Adipose tissue (tissue), 3 donors: Measurements from ENCODE around the gene RIC8A. TPM values are rescaled to one million over a fixed set of nuclear protein-coding genes. Genes with fewer than 3 reads are reported as not detected.

Experiments
- H3K27ac ChIP-seq: one replicate; pipeline ENCODE4 v1.5.1; 2013; ENCODE audit warnings: low read depth, low read length
- WGBS, 3 donors: extraction: QIAGEN DNeasy Blood & Tissue Kit; methylation state at CpG; one replicate each; pipeline ENCODE4 v1.1.7; 2013; 5-methylcytosine and 5-hydroxymethylcytosine counted together
- polyA plus RNA-seq, 3 donors: library from polyadenylated mRNA; stranded (reverse); fragments of 200-250 nt; gene quantifications; one replicate each; pipeline ENCODE4 v1.2.3, GENCODE V29; 2013
- donor health status: healthy with polysubstance abuse.
- donor health status: Bipolar disorder and iron deficiency.
- donor health status: healthy.

RIC8A gene
- polyA plus RNA-seq, 3 donors, result 37.9 to 55.3 (median 48.1) TPM

GRCh38 chr11:257766-258493 lies 50.4 kb downstream of the RIC8A start:
- H3K27ac ChIP-seq, result no peak overlapping the region
- WGBS, 3 donors, result 59 to 80% (median 79%) methylated on average over 15 of the region's 15 CpGs

GRCh38 chr11:259413-259812 lies 51.9 kb downstream of the RIC8A start:
- WGBS, 3 donors, result 66 to 70% (median 70%) methylated on average over 10 of the region's 10 CpGs
- no peak overlapping the region for H3K27ac ChIP-seq

- H3K27ac ChIP-seq, result no peak overlapping the region
- WGBS, 3 donors, result 90 to 91% (median 91%) methylated on average over 4 of the region's 4 CpGs
Measured at GRCh38 chr11:261624-262023, 54.1 kb downstream of the RIC8A start.

Other genes starting within 250 kb of the RIC8A start
- gene SCGB1C1, start 14.6 kb upstream of the RIC8A start, polyA plus RNA-seq, result under 1 TPM in 1 of 3 donors, not detected in 2; 0.40 TPM
- 10 to 100 TPM; 28.1 to 49.1 (median 29.9) TPM for gene BET1L, start 309 bp upstream of the RIC8A start, polyA plus RNA-seq
- 10 to 100 TPM; 15.8 to 18.8 (median 17.7) TPM for gene SIRT3, start 28.6 kb downstream of the RIC8A start, polyA plus RNA-seq
- gene PSMD13, start 29.3 kb downstream of the RIC8A start, polyA plus RNA-seq, result 100 to 1,000 TPM in 1 of 3 donors, 10 to 100 TPM in 2; 65.7 to 121 (median 98.5) TPM
- gene NLRP6, start 70.7 kb downstream of the RIC8A start, polyA plus RNA-seq, result under 1 TPM; 0.22 to 0.54 (median 0.43) TPM
- 100 to 1,000 TPM in 1 of 3 donors, 10 to 100 TPM in 2; 28.8 to 335 (median 51.2) TPM for gene PGGHG, start 81.4 kb downstream of the RIC8A start, polyA plus RNA-seq
- gene IFITM5, start 91.8 kb downstream of the RIC8A start, polyA plus RNA-seq, result under 1 TPM in 1 of 3 donors, not detected in 2; 0.35 TPM
- 1,000 to 10,000 TPM in 2 of 3 donors, 100 to 1,000 TPM in 1; 208 to 1,862 (median 1,191) TPM for gene IFITM2, start 100.1 kb downstream of the RIC8A start, polyA plus RNA-seq
- gene IFITM1, start 106.3 kb downstream of the RIC8A start, polyA plus RNA-seq, result 100 to 1,000 TPM in 2 of 3 donors, 10 to 100 TPM in 1; 84.7 to 356 (median 325) TPM
- 1,000 to 10,000 TPM in 2 of 3 donors, 100 to 1,000 TPM in 1; 569 to 2,459 (median 1,570) TPM for gene IFITM3, start 113.2 kb downstream of the RIC8A start, polyA plus RNA-seq
- gene B4GALNT4, start 161.8 kb downstream of the RIC8A start, polyA plus RNA-seq, result 1 to 10 TPM in 2 of 3 donors, under 1 TPM in 1; 0.99 to 3.8 (median 1.6) TPM
- gene PKP3, start 186.5 kb downstream of the RIC8A start, polyA plus RNA-seq, result 10 to 100 TPM in 1 of 3 donors, 1 to 10 TPM in 2; 1.0 to 15.4 (median 3.4) TPM
- gene SIGIRR, start 207.3 kb downstream of the RIC8A start, polyA plus RNA-seq, result 10 to 100 TPM; 39.4 to 99.3 (median 49.2) TPM
- gene ANO9, start 234.3 kb downstream of the RIC8A start, polyA plus RNA-seq, result 10 to 100 TPM in 1 of 3 donors, 1 to 10 TPM in 1, under 1 TPM in 1; 0.45 to 14.3 (median 2.7) TPM
- gene PTDSS2, start 242.6 kb downstream of the RIC8A start, polyA plus RNA-seq, result 10 to 100 TPM; 18.1 to 23.4 (median 22.0) TPM